Measurements from ENCODE around the gene DRC3.

DNA sequence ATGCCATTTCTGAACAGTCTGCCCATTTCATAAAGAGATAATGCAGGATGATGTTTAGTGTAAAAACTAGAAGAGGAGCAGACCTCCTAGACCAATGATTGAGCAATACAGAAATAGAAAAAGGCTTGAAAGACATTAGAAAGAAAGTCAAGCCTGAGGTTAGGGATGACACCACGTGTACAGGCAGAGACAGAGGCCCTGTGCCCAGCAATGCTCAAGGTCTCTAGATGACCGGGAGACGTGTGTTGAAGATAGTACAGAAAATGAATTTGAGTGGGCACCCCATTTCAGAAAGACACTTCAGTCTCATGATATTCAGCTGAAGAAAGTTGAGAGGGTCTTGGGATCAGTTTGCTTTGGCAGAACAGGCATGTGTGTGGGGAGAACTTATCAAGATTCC is 71.9 kb downstream of the DRC3 start:
- no peak for TF ChIP-seq ZFP30 (CRISPR knock-in tag; IDR thresholded peaks at IDR 0.05)
- TF ChIP-seq PPARA (CRISPR knock-in tag; IDR thresholded peaks at IDR 0.05; ENCODE audit: borderline replicate concordance): no peak
- TF ChIP-seq ZFP3 (CRISPR knock-in tag; IDR thresholded peaks at IDR 0.05): no peak
- no peak for TF ChIP-seq TOX (CRISPR knock-in tag; IDR thresholded peaks at IDR 0.05; ENCODE audit: borderline replicate concordance)
- TF ChIP-seq ISL1 (CRISPR knock-in tag; IDR thresholded peaks at IDR 0.05): no peak
- TF ChIP-seq TCF4 (CRISPR knock-in tag; IDR thresholded peaks at IDR 0.05; ENCODE audit: borderline replicate concordance): no peak
- no peak for TF ChIP-seq ARNTL (CRISPR knock-in tag; IDR thresholded peaks at IDR 0.05; ENCODE audit: borderline replicate concordance, low read depth)
- TF ChIP-seq GLIS3 (CRISPR knock-in tag; IDR thresholded peaks at IDR 0.05): no peak
- TF ChIP-seq OSR1 (CRISPR knock-in tag; IDR thresholded peaks at IDR 0.05): no peak
- no peak for TF ChIP-seq RARB (CRISPR knock-in tag; IDR thresholded peaks at IDR 0.05)
- no peak for TF ChIP-seq ESRRG (CRISPR knock-in tag; IDR thresholded peaks at IDR 0.05)
- TF ChIP-seq, protein P1, sequence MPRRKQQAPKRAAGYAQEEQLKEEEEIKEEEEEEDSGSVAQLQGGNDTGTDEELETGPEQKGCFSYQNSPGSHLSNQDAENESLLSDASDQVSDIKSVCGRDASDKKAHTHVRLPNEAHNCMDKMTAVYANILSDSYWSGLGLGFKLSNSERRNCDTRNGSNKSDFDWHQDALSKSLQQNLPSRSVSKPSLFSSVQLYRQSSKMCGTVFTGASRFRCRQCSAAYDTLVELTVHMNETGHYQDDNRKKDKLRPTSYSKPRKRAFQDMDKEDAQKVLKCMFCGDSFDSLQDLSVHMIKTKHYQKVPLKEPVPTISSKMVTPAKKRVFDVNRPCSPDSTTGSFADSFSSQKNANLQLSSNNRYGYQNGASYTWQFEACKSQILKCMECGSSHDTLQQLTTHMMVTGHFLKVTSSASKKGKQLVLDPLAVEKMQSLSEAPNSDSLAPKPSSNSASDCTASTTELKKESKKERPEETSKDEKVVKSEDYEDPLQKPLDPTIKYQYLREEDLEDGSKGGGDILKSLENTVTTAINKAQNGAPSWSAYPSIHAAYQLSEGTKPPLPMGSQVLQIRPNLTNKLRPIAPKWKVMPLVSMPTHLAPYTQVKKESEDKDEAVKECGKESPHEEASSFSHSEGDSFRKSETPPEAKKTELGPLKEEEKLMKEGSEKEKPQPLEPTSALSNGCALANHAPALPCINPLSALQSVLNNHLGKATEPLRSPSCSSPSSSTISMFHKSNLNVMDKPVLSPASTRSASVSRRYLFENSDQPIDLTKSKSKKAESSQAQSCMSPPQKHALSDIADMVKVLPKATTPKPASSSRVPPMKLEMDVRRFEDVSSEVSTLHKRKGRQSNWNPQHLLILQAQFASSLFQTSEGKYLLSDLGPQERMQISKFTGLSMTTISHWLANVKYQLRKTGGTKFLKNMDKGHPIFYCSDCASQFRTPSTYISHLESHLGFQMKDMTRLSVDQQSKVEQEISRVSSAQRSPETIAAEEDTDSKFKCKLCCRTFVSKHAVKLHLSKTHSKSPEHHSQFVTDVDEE (CRISPR knock-in tag; IDR thresholded peaks at IDR 0.05): no peak
- TF ChIP-seq, protein P2, sequence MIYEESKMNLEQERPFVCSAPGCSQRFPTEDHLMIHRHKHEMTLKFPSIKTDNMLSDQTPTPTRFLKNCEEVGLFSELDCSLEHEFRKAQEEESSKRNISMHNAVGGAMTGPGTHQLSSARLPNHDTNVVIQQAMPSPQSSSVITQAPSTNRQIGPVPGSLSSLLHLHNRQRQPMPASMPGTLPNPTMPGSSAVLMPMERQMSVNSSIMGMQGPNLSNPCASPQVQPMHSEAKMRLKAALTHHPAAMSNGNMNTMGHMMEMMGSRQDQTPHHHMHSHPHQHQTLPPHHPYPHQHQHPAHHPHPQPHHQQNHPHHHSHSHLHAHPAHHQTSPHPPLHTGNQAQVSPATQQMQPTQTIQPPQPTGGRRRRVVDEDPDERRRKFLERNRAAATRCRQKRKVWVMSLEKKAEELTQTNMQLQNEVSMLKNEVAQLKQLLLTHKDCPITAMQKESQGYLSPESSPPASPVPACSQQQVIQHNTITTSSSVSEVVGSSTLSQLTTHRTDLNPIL (CRISPR knock-in tag; IDR thresholded peaks at IDR 0.05; ENCODE audit: low read depth): no peak

Measured in SK-N-SH treated with all-trans-retinoic acid at 6 μM for 48 hours (cell line).